ENCODE results near the gene GIMAP8.

Gene GIMAP8

GRCh38 chr7:150421831-150422230 lies 28.6 kb upstream of the GIMAP8 start:
- H3K27ac Mint-ChIP-seq, result no peak overlapping the region
- H3K36me3 Mint-ChIP-seq (ENCODE audit: low read depth), result no peaks in the 10 kb centered on the region
- peaks cover 14% of the 10 kb centered on the region for H3K4me1 Mint-ChIP-seq
- no peak overlapping the region for H3K4me3 Mint-ChIP-seq
- H3K9me3 Mint-ChIP-seq, result no peaks in the 10 kb centered on the region
- H3K27me3 Mint-ChIP-seq (ENCODE audit: low read depth, poor library complexity), result peaks cover 15% of the 10 kb centered on the region
- TF ChIP-seq CTCF (IDR thresholded peaks at IDR 0.05), result no peak
- DNase-seq, result no peak

GRCh38 chr7:150425670-150426069 lies 24.8 kb upstream of the GIMAP8 start:
- Mint-ChIP-seq H3K27ac (no peak overlapping the region), H3K27me3 (ENCODE audit: low read depth, poor library complexity) (peaks cover 14% of the 10 kb centered on the region), H3K4me3 (no peak overlapping the region), H3K9me3 (no peaks in the 10 kb centered on the region), H3K4me1 (peaks cover 41% of the 10 kb centered on the region), H3K36me3 (ENCODE audit: low read depth) (no peaks in the 10 kb centered on the region)
- DNase-seq, result no peak
- no peak for TF ChIP-seq CTCF (IDR thresholded peaks at IDR 0.05)

GRCh38 chr7:150428671-150429451 lies 21.6 kb upstream of the GIMAP8 start:
- H3K9me3 Mint-ChIP-seq, result no peaks in the 10 kb centered on the region
- peaks cover 34% of the 10 kb centered on the region for H3K4me1 Mint-ChIP-seq
- H3K4me3 Mint-ChIP-seq, result peak overlapping the region; percentile 18
- no peak for DNase-seq
- TF ChIP-seq CTCF (IDR thresholded peaks at IDR 0.05), result no peak
- H3K36me3 Mint-ChIP-seq (ENCODE audit: low read depth), result no peaks in the 10 kb centered on the region
- H3K27me3 Mint-ChIP-seq (ENCODE audit: low read depth, poor library complexity), result peaks cover 17% of the 10 kb centered on the region
- H3K27ac Mint-ChIP-seq, result peak overlapping the region; percentile 21

GRCh38 chr7:150429699-150430098 lies 20.7 kb upstream of the GIMAP8 start:
- Mint-ChIP-seq H3K9me3 (no peaks in the 10 kb centered on the region), H3K27me3 (ENCODE audit: low read depth, poor library complexity) (peaks cover 18% of the 10 kb centered on the region), H3K27ac (peak overlapping the region; percentile 54), H3K36me3 (ENCODE audit: low read depth) (no peaks in the 10 kb centered on the region), H3K4me3 (no peak overlapping the region), H3K4me1 (peaks cover 34% of the 10 kb centered on the region)
- no peak for TF ChIP-seq CTCF (IDR thresholded peaks at IDR 0.05)
- DNase-seq, result no peak

- H3K9me3 Mint-ChIP-seq, result no peaks in the 10 kb centered on the region
- no peak overlapping the region for H3K4me3 Mint-ChIP-seq
- peaks cover 23% of the 10 kb centered on the region for H3K27me3 Mint-ChIP-seq (ENCODE audit: low read depth, poor library complexity)
- DNase-seq, result no peak
- H3K4me1 Mint-ChIP-seq, result peaks cover 34% of the 10 kb centered on the region
- no peak overlapping the region for H3K27ac Mint-ChIP-seq
- no peaks in the 10 kb centered on the region for H3K36me3 Mint-ChIP-seq (ENCODE audit: low read depth)
- no peak for TF ChIP-seq CTCF (IDR thresholded peaks at IDR 0.05)
Observed at GRCh38 chr7:150430465-150431085, 19.9 kb upstream of the GIMAP8 start.
